Neural progenitor cell (in vitro differentiated cells): ENCODE measurements around the gene RASD2. TPM values are rescaled to one million over a fixed set of nuclear protein-coding genes. Genes with fewer than 3 reads are reported as not detected.
"Not testable (repeated sequence)": the region's sequence is repeated elsewhere in the genome, so short reads cannot be mapped to it uniquely, and the experiment has no call there.

Source experiments
- DNase-seq: peaks from one replicate; pipeline ENCODE4 v3.0.0-alpha.2; 2016; ENCODE audit warnings: low spot score
- H2AFZ ChIP-seq: fragments of 200-600 bp; sonication (generic); replicated peaks from 2 replicates; pipeline ENCODE4 v1.6.1; 2016; ENCODE audit warnings: antibody characterized with exemption
- H3F3A ChIP-seq: fragments of 200-600 bp; sonication (generic); 2 replicates; pipeline ENCODE4 v1.6.1; 2016; ENCODE audit warnings: antibody characterized with exemption, low read depth
- H3K27ac ChIP-seq: fragments of 200-600 bp; sonication (generic); 2 replicates; pipeline ENCODE4 v1.5.1; 2016; ENCODE audit warnings: mild to moderate bottlenecking
- H3K27me3 ChIP-seq: fragments of 200-600 bp; sonication (generic); 2 replicates; pipeline ENCODE4 v1.6.1; 2016; ENCODE audit warnings: mild to moderate bottlenecking, moderate library complexity
- H3K36me3 ChIP-seq: fragments of 200-600 bp; sonication (generic); 2 replicates; pipeline ENCODE4 v1.5.1; 2016
- H3K4me1 ChIP-seq: fragments of 200-600 bp; sonication (generic); 2 replicates; pipeline ENCODE4 v1.6.1; 2016; ENCODE audit warnings: mixed run types
- H3K4me2 ChIP-seq: fragments of 200-600 bp; sonication (generic); 2 replicates; pipeline ENCODE4 v1.6.1; 2016
- H3K4me3 ChIP-seq: fragments of 200-600 bp; sonication (generic); 2 replicates; pipeline ENCODE4 v1.5.1; 2016
- H3K79me2 ChIP-seq: fragments of 200-600 bp; sonication (generic); 2 replicates; pipeline ENCODE4 v1.6.1; 2016; ENCODE audit warnings: low read depth
- H3K9ac ChIP-seq: fragments of 200-600 bp; sonication (generic); 2 replicates; pipeline ENCODE4 v1.6.1; 2016
- H3K9me3 ChIP-seq: fragments of 200-600 bp; sonication (generic); 2 replicates; pipeline ENCODE4 v1.5.1; 2016; ENCODE audit warnings: low read depth
- H4K20me1 ChIP-seq: fragments of 200-600 bp; sonication (generic); 2 replicates; pipeline ENCODE4 v1.6.1; 2016; ENCODE audit warnings: low read depth
- H3K27ac Mint-ChIP-seq: 3 replicates; pipeline ENCODE4 v1.8.0; 2021; ENCODE audit warnings: mixed read lengths
- H3K27me3 Mint-ChIP-seq: 2 replicates; pipeline ENCODE4 v1.8.0; 2022; ENCODE audit warnings: low read depth, mild to moderate bottlenecking, inconsistent platforms, moderate library complexity, mixed read lengths; ENCODE audit not compliant: insufficient read depth
- H3K36me3 Mint-ChIP-seq: 3 replicates; pipeline ENCODE4 v1.8.0; 2021; ENCODE audit warnings: mixed read lengths
- H3K4me1 Mint-ChIP-seq: 3 replicates; pipeline ENCODE4 v1.8.0; 2021; ENCODE audit warnings: mixed read lengths
- H3K4me3 Mint-ChIP-seq: 3 replicates; pipeline ENCODE4 v1.8.0; 2021; ENCODE audit warnings: mild to moderate bottlenecking, moderate library complexity, mixed read lengths
- H3K9me3 Mint-ChIP-seq: 3 replicates; pipeline ENCODE4 v1.8.0; 2020; ENCODE audit warnings: mixed read lengths
- EZH2 ChIP-seq: fragments of 200-600 bp; sonication (generic); IDR thresholded peaks from 2 replicates; pipeline ENCODE4 v1.6.1; 2017; ENCODE audit warnings: antibody characterized with exemption, mild to moderate bottlenecking, moderate library complexity
- EZH2phosphoT487 ChIP-seq: fragments of 200-600 bp; sonication (generic); IDR thresholded peaks from 2 replicates; pipeline ENCODE4 v1.6.1; 2017; ENCODE audit warnings: antibody characterized with exemption
- total RNA-seq: library from RNA; depleted of rRNA; stranded (reverse); fragments of >200 nt; gene quantifications from 2 replicates; pipeline ENCODE4 v1.2.3, GENCODE V29; 2015; ENCODE audit warnings: low replicate concordance
- TF ChIP-seq, protein P1 (sequence below): fragments of 200-600 bp; sonication (generic); IDR thresholded peaks from 2 replicates; pipeline ENCODE4 v1.5.1; 2017; ENCODE audit warnings: antibody characterized with exemption, mild to moderate bottlenecking

Gene RASD2
- total RNA-seq, 1 donor from 2014 or later, result 0.04 TPM

GRCh38 chr22:35502836-35503235, 37.8 kb upstream of the RASD2 start:
- H3K27me3 ChIP-seq, result peaks cover 14% of the 10 kb centered on the region
- DNase-seq, result no peak
- no peak overlapping the region for H3K27ac ChIP-seq
- no peaks in the 10 kb centered on the region for H3K9me3 Mint-ChIP-seq
- peaks cover 5% of the 10 kb centered on the region for H3K4me1 Mint-ChIP-seq
- no peaks in the 10 kb centered on the region for H3K79me2 ChIP-seq
- H3F3A ChIP-seq, result peaks cover 3% of the 10 kb centered on the region
- H3K9ac ChIP-seq, result no peak overlapping the region
- H3K27me3 Mint-ChIP-seq, result peaks cover 4% of the 10 kb centered on the region
- H3K36me3 ChIP-seq, result no peaks in the 10 kb centered on the region
- H3K9me3 ChIP-seq, result no peaks in the 10 kb centered on the region
- H3K4me2 ChIP-seq, result no peak overlapping the region
- H3K4me3 Mint-ChIP-seq, result no peak overlapping the region
- H2AFZ ChIP-seq, result no peak overlapping the region
- H3K4me3 ChIP-seq, result no peak overlapping the region
- no peak overlapping the region for H3K27ac Mint-ChIP-seq
- TF ChIP-seq EZH2, result no peak
- TF ChIP-seq EZH2phosphoT487, result no peak
- TF ChIP-seq, protein P1, sequence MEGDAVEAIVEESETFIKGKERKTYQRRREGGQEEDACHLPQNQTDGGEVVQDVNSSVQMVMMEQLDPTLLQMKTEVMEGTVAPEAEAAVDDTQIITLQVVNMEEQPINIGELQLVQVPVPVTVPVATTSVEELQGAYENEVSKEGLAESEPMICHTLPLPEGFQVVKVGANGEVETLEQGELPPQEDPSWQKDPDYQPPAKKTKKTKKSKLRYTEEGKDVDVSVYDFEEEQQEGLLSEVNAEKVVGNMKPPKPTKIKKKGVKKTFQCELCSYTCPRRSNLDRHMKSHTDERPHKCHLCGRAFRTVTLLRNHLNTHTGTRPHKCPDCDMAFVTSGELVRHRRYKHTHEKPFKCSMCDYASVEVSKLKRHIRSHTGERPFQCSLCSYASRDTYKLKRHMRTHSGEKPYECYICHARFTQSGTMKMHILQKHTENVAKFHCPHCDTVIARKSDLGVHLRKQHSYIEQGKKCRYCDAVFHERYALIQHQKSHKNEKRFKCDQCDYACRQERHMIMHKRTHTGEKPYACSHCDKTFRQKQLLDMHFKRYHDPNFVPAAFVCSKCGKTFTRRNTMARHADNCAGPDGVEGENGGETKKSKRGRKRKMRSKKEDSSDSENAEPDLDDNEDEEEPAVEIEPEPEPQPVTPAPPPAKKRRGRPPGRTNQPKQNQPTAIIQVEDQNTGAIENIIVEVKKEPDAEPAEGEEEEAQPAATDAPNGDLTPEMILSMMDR, result no peak
- no peaks in the 10 kb centered on the region for H4K20me1 ChIP-seq
- H3K4me1 ChIP-seq, result peaks cover 19% of the 10 kb centered on the region
- no peaks in the 10 kb centered on the region for H3K36me3 Mint-ChIP-seq

- no peak overlapping the region for H3K9ac ChIP-seq
- TF ChIP-seq, protein P1, result no peak
- no peak for TF ChIP-seq EZH2phosphoT487
- H3K27ac Mint-ChIP-seq, result no peak overlapping the region
- H3F3A ChIP-seq, result no peaks in the 10 kb centered on the region
- no peak overlapping the region for H2AFZ ChIP-seq
- peaks cover 19% of the 10 kb centered on the region for H3K4me1 ChIP-seq
- no peaks in the 10 kb centered on the region for H4K20me1 ChIP-seq
- no peaks in the 10 kb centered on the region for H3K9me3 Mint-ChIP-seq
- peaks cover 10% of the 10 kb centered on the region for H3K4me1 Mint-ChIP-seq
- H3K4me2 ChIP-seq, result peak overlapping the region; percentile 44
- peaks cover 14% of the 10 kb centered on the region for H3K27me3 ChIP-seq
- H3K27me3 Mint-ChIP-seq, result peaks cover 4% of the 10 kb centered on the region
- no peaks in the 10 kb centered on the region for H3K36me3 ChIP-seq
- no peaks in the 10 kb centered on the region for H3K9me3 ChIP-seq
- H3K79me2 ChIP-seq, result no peaks in the 10 kb centered on the region
- no peak overlapping the region for H3K27ac ChIP-seq
- H3K4me3 ChIP-seq, result no peak overlapping the region
- no peaks in the 10 kb centered on the region for H3K36me3 Mint-ChIP-seq
- H3K4me3 Mint-ChIP-seq, result no peak overlapping the region
- no peak for DNase-seq
Measured at GRCh38 chr22:35505399-35506258, 35.0 kb upstream of the RASD2 start.

DNA sequence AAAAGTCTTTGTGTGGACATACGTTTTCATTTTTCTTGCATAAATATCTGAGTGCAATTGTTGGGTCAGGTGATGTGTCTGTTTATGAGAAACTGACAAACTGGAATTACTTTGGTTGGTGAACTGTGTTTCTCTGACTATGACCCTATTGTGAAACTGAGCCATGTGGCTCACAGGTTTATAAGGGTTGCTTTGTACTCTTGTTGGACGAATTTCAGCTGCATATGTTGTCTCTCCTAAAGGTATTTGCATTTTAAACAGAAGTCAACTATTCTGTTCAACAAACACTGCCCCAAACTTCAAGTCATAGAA, 34.4 kb upstream of the RASD2 start:
- peaks cover 10% of the 10 kb centered on the region for H3K4me1 Mint-ChIP-seq
- no peak for TF ChIP-seq EZH2phosphoT487
- no peak for TF ChIP-seq EZH2
- TF ChIP-seq, protein P1, result no peak

DNA sequence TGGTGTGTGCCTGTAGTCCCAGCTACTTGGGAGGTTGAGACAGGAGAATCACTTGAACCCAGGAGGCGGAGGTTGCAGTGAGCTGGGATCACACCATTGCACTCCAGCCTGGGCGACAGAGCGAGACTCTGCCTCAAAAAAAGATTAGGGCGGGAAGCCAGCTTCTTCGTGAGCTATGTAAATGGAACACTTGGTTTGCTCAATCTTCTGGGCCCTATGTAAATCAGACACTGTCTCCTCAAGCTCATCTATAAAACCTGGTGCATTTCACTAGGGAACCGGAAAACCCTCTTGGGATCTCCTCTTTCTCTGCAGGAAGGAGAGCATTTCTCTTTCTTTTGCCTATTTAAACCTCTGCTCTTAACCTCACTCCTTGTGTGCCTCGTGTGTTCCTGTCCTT, 32.8 kb upstream of the RASD2 start:
- H3K4me1 ChIP-seq, result peaks cover 19% of the 10 kb centered on the region
- not testable (repeated sequence) for H2AFZ ChIP-seq, H3K36me3 Mint-ChIP-seq, H4K20me1 ChIP-seq, H3K4me3 Mint-ChIP-seq, H3K9me3 ChIP-seq, H3K27ac ChIP-seq, H3K4me1 Mint-ChIP-seq, H3K9ac ChIP-seq, H3K27ac Mint-ChIP-seq, H3K27me3 Mint-ChIP-seq, H3K79me2 ChIP-seq, DNase-seq, H3K4me2 ChIP-seq, H3K4me3 ChIP-seq, H3K36me3 ChIP-seq, H3K9me3 Mint-ChIP-seq, H3F3A ChIP-seq
- H3K27me3 ChIP-seq, result peaks cover 10% of the 10 kb centered on the region

More for the DNA sequence above, 34.4 kb upstream of the RASD2 start:
- no peaks in the 10 kb centered on the region for H3F3A ChIP-seq
- H3K36me3 ChIP-seq, result no peaks in the 10 kb centered on the region
- H4K20me1 ChIP-seq, result no peaks in the 10 kb centered on the region
- H3K4me3 Mint-ChIP-seq, result no peak overlapping the region
- peaks cover 6% of the 10 kb centered on the region for H3K27me3 Mint-ChIP-seq
- no peak for DNase-seq
- H3K9ac ChIP-seq, result no peak overlapping the region
- H3K27me3 ChIP-seq, result peaks cover 14% of the 10 kb centered on the region
- no peaks in the 10 kb centered on the region for H3K79me2 ChIP-seq
- H3K27ac ChIP-seq, result no peak overlapping the region
- no peak overlapping the region for H3K4me3 ChIP-seq
- H3K9me3 ChIP-seq, result no peaks in the 10 kb centered on the region
- H3K9me3 Mint-ChIP-seq, result no peaks in the 10 kb centered on the region
- H2AFZ ChIP-seq, result peak overlapping the region; percentile 40
- no peak overlapping the region for H3K27ac Mint-ChIP-seq
- no peak overlapping the region for H3K4me2 ChIP-seq
- peaks cover 19% of the 10 kb centered on the region for H3K4me1 ChIP-seq
- no peaks in the 10 kb centered on the region for H3K36me3 Mint-ChIP-seq
